Immature natural killer cell (primary cell): Measurements from ENCODE around the gene ROPN1B. TPM values are rescaled to one million over a fixed set of nuclear protein-coding genes. Genes with fewer than 3 reads are reported as not detected.
A peak's percentile ranks its signal among the peaks of the same experiment; 100 is the strongest.
"Not testable (repeated sequence)": the region's sequence is repeated elsewhere in the genome, so short reads cannot be mapped to it uniquely, and the experiment has no call there.

Experiments
- DNase-seq, 3 donors: peaks; one replicate each; pipeline ENCODE4 v3.0.0; 2022; ENCODE audit warnings: mixed read lengths in 1 of 3
- H3K27ac Mint-ChIP-seq, 6 donors: one replicate each; pipeline ENCODE4 v1.8.0; 2020; ENCODE audit warnings: mixed read lengths in 6 of 6, mild to moderate bottlenecking in 5 of 6, inconsistent platforms in 4 of 6, moderate library complexity in 3 of 6
- H3K27me3 Mint-ChIP-seq, 3 donors: one replicate each; pipeline ENCODE4 v1.8.0; 2020 to 2021; ENCODE audit warnings: low read depth in 3 of 3, mild to moderate bottlenecking in 3 of 3, mixed read lengths in 3 of 3, moderate library complexity in 3 of 3, inconsistent platforms in 1 of 3
- H3K36me3 Mint-ChIP-seq, 3 donors: one replicate each; pipeline ENCODE4 v1.8.0; 2020; ENCODE audit warnings: mixed read lengths in 3 of 3, inconsistent platforms in 2 of 3, mild to moderate bottlenecking in 2 of 3
- H3K4me1 Mint-ChIP-seq, 2 donors: one replicate each; pipeline ENCODE4 v1.8.0; 2020; ENCODE audit warnings: inconsistent platforms in 2 of 2, mild to moderate bottlenecking in 2 of 2, mixed read lengths in 2 of 2, moderate library complexity in 1 of 2
- H3K4me3 Mint-ChIP-seq, 5 donors: one replicate each; pipeline ENCODE4 v1.8.0; 2020; ENCODE audit warnings: mild to moderate bottlenecking in 5 of 5, mixed read lengths in 5 of 5, inconsistent platforms in 3 of 5, moderate library complexity in 3 of 5
- H3K9me3 Mint-ChIP-seq, 6 donors: one replicate each; pipeline ENCODE4 v1.8.0; 2020; ENCODE audit warnings: mild to moderate bottlenecking in 6 of 6, mixed read lengths in 6 of 6, inconsistent platforms in 4 of 6, moderate library complexity in 3 of 6
- polyA plus RNA-seq, 3 donors: library from polyadenylated mRNA; unstranded; fragments of 300-500 nt; fragmentation: Illumina TruSeq; gene quantifications; one replicate each; pipeline ENCODE4 v1.2.3, GENCODE V29; 2021

The ROPN1B gene
- under 1 TPM in 1 of 3 donors, not detected in 2; 0.51 TPM for polyA plus RNA-seq

DNA sequence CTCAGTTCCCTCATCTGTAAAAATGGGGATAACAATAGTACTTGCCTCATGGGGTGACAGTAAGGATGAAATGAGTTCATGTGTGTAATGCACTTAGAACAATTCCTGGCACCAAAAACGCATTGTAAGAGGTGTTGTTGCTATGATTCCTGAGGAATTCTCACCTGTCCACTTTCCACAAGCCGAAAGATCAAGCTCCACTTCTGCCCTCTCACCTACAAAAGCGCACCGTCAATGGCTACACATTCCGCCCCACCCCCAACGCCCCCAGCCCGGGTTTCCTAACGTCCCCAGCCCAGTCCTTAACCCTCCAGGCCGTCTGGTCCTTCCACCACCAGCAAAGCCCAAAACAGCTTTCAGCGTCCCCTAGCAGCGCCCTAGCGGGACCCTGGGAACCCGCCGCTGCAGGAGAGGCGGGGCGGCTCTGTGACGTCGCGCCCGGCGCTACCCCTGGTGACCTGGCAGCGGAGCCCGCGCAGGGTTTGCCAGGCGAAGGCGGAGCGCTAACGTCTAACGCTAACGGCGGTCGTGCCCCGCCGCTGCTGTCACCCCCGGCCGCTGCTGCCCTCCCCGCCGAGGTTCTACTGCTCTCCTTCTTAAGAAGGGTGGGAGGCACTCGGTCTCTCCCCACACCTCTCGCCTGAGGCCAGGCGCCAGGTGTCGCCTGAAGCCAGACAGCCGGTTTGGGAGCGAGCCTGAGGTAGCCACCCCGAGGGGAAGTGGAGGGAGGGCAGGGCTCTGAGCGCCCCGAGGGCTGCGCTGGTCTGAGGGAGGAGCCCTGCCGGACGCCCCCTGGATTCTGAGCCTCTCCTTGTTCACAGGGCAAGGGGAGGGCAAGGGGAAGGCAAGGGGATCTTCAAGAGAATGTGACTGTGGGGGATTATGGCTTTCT lies at the start of gene ROPN1B:
TSS of gene ROPN1B (plus strand) at position 478 of the 892 bp plus-strand sequence. CDS start 2,877 bp downstream, outside the sequence.
- H3K27me3 Mint-ChIP-seq: peaks cover 7 to 11% (median 8%) of the 10 kb centered on the region in 3 donors
- H3K4me1 Mint-ChIP-seq, H3K9me3 Mint-ChIP-seq, DNase-seq, H3K27ac Mint-ChIP-seq, H3K36me3 Mint-ChIP-seq: not testable (repeated sequence)
- H3K4me3 Mint-ChIP-seq: peak within 1 kb of the TSS; percentile 55 to 75 (median 66)

GRCh38 chr3:125920191-125920590 lies 48.8 kb upstream of the ROPN1B start:
- not testable (repeated sequence) for H3K27me3 Mint-ChIP-seq, H3K36me3 Mint-ChIP-seq, H3K27ac Mint-ChIP-seq, H3K4me1 Mint-ChIP-seq, H3K4me3 Mint-ChIP-seq, H3K9me3 Mint-ChIP-seq, DNase-seq

DNA sequence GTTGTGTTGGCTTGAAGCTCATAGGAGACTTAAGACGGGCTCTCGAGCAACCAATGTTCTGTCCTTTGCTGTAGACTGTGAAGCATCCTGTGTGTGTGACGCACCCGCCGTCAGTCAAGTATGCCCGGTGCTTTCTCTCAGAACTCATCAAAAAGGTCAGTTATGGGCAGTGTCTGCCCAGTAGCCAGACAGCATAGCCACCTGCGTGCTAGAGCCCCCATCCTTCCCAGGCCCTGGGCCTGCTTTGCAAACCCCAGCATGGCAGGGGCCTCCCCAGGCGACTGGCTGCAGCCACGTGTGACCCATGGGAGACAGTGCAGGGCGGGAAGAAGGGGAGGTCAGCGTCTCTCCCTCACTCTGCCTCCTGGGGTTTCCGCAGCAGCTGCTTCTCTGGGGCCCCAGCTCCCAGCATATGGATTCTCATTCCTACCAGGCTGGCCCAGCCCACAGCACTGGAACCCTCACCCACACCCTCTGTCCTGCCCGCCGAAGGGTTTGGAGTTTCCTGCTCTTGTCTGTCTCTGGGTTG lies 48.2 kb upstream of the ROPN1B start:
- not testable (repeated sequence) for DNase-seq, H3K4me3 Mint-ChIP-seq, H3K27ac Mint-ChIP-seq, H3K36me3 Mint-ChIP-seq, H3K4me1 Mint-ChIP-seq, H3K27me3 Mint-ChIP-seq, H3K9me3 Mint-ChIP-seq

DNA sequence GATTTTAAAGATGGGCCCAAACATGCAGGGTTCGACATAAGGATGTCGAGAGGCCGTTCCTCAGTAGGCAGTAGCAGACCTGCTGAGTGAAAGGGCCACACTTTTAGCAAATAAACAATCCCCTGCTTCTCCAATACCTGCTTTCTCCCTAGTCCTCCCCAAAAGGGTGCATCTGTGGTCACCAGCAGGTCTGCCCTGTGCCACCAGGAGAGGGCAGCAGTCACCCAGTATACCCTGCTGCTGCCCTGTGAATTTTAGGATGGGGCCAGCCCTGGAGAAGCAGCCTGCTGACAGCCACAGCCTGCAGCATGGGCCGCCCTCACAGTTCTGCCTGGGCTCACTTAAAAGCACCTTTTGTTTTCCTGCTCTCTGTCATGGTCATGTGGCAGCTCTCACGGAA lies 47.3 kb upstream of the ROPN1B start:
- H3K4me3 Mint-ChIP-seq, H3K4me1 Mint-ChIP-seq, H3K27ac Mint-ChIP-seq, H3K9me3 Mint-ChIP-seq, H3K27me3 Mint-ChIP-seq, H3K36me3 Mint-ChIP-seq: not testable (repeated sequence)
- DNase-seq: peak; percentile 28 to 44 (median 39)

GRCh38 chr3:125923324-125924115 lies 45.5 kb upstream of the ROPN1B start:
- not testable (repeated sequence) for DNase-seq, H3K27me3 Mint-ChIP-seq, H3K4me3 Mint-ChIP-seq, H3K4me1 Mint-ChIP-seq, H3K27ac Mint-ChIP-seq, H3K9me3 Mint-ChIP-seq, H3K36me3 Mint-ChIP-seq

GRCh38 chr3:125924276-125924675 lies 44.7 kb upstream of the ROPN1B start:
- H3K36me3 Mint-ChIP-seq, H3K9me3 Mint-ChIP-seq, H3K27me3 Mint-ChIP-seq, H3K4me3 Mint-ChIP-seq, H3K27ac Mint-ChIP-seq, DNase-seq, H3K4me1 Mint-ChIP-seq: not testable (repeated sequence)

GRCh38 chr3:125925727-125926126 lies 43.3 kb upstream of the ROPN1B start:
- DNase-seq, H3K27me3 Mint-ChIP-seq: not testable (repeated sequence)

GRCh38 chr3:125928771-125929545 lies 40.0 kb upstream of the ROPN1B start:
- H3K27me3 Mint-ChIP-seq, H3K27ac Mint-ChIP-seq, H3K4me3 Mint-ChIP-seq, H3K36me3 Mint-ChIP-seq, H3K9me3 Mint-ChIP-seq: not testable (repeated sequence)
- DNase-seq: peak; percentile 45 to 47 (median 47)
- peaks cover 21 to 24% of the 10 kb centered on the region in 2 donors for H3K4me1 Mint-ChIP-seq

More at GRCh38 chr3:125925727-125926126, 43.3 kb upstream of the ROPN1B start:
- H3K4me1 Mint-ChIP-seq: peaks cover 10 to 14% of the 10 kb centered on the region in 2 donors
- not testable (repeated sequence) for H3K27ac Mint-ChIP-seq, H3K9me3 Mint-ChIP-seq, H3K4me3 Mint-ChIP-seq, H3K36me3 Mint-ChIP-seq

DNA sequence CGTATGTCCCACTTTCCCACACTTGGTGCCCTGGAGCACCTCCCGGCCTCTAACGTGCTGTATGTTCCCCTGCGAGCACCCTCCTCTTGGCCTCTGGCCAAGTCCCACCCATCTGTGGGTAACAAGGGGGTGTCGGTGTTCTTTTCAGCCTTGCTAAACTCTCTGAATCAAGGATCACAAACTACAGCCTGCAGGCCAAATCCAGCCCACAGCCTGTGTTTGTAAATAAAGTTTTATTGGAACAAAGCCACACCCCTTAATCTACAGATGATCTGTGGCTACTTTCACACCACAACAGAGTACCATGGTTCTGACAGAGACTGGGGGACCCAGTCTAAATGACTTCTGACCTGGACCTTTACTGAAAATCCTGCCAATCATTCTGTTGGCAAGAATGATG lies 39.2 kb upstream of the ROPN1B start:
- not testable (repeated sequence) for DNase-seq, H3K36me3 Mint-ChIP-seq, H3K9me3 Mint-ChIP-seq, H3K27me3 Mint-ChIP-seq, H3K27ac Mint-ChIP-seq
- peaks cover 21 to 24% of the 10 kb centered on the region in 2 donors for H3K4me1 Mint-ChIP-seq
- H3K4me3 Mint-ChIP-seq: peak overlapping the region in 1 of 5 donors; percentile 38

DNA sequence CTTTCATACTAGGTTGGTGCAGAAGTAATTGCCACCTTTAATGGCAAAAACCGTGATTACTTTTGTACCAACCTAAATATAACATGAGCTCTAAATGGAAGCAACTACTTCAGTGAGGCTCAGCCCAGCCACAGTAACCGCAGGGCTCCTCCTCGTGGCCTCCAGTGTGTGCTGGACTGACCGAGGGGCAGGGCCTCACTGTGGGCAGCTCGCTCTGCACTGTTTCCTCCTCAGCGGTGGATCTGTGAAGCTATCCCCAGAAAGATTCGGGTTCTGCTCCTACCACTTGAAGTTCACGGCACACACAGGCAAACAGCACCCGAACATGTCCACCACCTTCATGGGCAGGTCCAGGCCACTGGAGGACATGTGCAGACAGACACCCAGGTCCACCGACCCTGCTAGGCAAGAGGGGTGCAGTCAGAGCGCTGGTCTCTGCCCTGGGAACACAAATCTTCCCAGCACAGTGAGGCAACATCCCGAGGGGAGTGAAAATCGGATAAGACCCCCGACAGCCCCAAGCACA lies 37.6 kb upstream of the ROPN1B start:
- H3K9me3 Mint-ChIP-seq, H3K27me3 Mint-ChIP-seq, H3K36me3 Mint-ChIP-seq: not testable (repeated sequence)
- DNase-seq: peak in 1 of 3 donors; percentile 22
- Mint-ChIP-seq H3K4me3 (peak overlapping the region; percentile 10 to 63 (median 36)), H3K4me1 (peaks cover 21 to 24% of the 10 kb centered on the region in 2 donors), H3K27ac (peak overlapping the region in 1 of 6 donors; percentile 62)

DNA sequence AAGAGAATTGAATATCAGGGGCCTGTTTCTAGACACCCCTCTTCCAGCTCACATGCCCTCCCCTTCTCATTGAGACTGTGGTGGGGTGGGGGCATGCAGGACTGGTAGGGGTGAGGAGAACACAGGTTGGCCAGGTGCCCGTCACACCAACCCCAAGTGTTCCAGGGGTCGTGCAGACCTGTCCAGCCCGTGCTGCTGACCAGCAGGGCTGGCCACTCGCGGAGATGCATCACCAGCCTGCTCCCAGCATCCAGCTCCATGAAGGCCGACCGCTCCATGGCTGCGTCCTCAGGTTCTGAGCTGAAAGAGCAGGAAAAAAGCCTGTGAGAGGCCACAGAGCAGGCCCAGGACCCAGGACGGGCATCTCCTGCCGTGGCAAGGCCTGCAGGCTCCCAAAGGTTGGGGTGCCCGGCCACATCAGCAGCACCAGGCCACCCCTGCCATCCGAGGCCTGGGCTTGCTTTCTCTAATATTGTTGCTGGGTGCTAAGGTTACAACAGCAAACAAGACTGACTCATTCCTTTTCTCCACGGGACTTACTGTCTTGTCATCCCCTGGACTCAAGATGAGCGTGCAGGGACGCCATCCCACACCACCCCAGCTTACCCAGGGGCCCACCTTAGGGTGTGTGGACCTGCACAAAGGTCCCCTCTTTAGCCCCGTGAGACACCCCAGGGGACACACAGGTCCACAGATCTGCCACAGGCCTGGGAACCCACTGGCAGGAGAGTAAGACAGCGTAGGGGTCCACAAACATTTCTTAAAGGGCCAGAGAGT lies 35.4 kb upstream of the ROPN1B start:
- H3K27me3 Mint-ChIP-seq, H3K9me3 Mint-ChIP-seq, DNase-seq, H3K36me3 Mint-ChIP-seq, H3K27ac Mint-ChIP-seq, H3K4me3 Mint-ChIP-seq: not testable (repeated sequence)
- H3K4me1 Mint-ChIP-seq: peaks cover 21 to 24% of the 10 kb centered on the region in 2 donors

DNA sequence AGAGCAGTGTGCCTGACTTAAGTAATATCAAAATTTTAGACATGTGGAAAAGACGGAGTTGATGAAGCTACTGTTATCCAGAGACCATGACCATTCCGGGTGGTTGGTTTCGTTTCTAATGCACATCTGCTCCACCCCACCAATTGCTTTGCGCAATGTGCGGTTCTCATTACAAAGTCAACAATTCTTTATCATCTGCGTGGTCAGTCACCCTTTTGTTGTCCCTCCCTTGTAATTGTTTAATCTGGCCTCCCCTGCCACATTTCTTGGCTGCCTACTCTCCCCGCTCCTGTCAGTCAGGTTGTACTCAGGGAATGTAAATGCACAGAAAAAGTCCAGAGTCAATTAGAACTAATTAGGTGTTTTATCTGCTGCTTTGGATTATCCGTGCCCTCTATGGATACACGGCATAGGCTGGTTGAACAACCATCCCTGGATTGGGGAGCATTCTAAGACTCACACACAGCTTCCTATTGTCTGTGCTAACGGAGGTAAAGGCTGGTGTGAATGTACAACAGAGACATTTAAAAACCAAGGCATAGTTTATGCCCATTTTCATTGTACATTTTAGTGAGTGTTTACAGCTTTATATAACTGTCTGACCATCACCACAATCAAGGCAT lies 33.6 kb upstream of the ROPN1B start:
- H3K27ac Mint-ChIP-seq, H3K36me3 Mint-ChIP-seq, DNase-seq, H3K27me3 Mint-ChIP-seq, H3K4me3 Mint-ChIP-seq, H3K9me3 Mint-ChIP-seq: not testable (repeated sequence)
- peaks cover 11 to 13% of the 10 kb centered on the region in 2 donors for H3K4me1 Mint-ChIP-seq
